Karpas-422 (cell line): ENCODE results near the gene MYO19. TPM values are rescaled to one million over a fixed set of nuclear protein-coding genes. Genes with fewer than 3 reads are reported as not detected.
"Not testable (repeated sequence)": the region's sequence is repeated elsewhere in the genome, so short reads cannot be mapped to it uniquely, and the experiment has no call there.

ENCODE experiments used
- DNase-seq: peaks from one replicate; pipeline ENCODE4 v3.0.0-alpha.2; 2015
- H2AFZ ChIP-seq: fragments of 200-600 bp; sonication (generic); 2 replicates; pipeline ENCODE4 v1.6.1; 2014; ENCODE audit warnings: antibody characterized with exemption, low read length, mixed read lengths
- H3K27ac ChIP-seq: fragments of 200-600 bp; sonication (generic); 2 replicates; pipeline ENCODE4 v1.5.1; 2014; ENCODE audit warnings: mild to moderate bottlenecking, low read length, moderate library complexity
- H3K27me3 ChIP-seq: fragments of 200-600 bp; sonication (generic); 2 replicates; pipeline ENCODE4 v1.6.1; 2014; ENCODE audit warnings: low read length, mixed read lengths
- H3K36me3 ChIP-seq: fragments of 200-600 bp; sonication (generic); 2 replicates; pipeline ENCODE4 v1.6.1; 2014; ENCODE audit warnings: low read length, mixed read lengths; ENCODE audit not compliant: insufficient read depth
- H3K4me1 ChIP-seq: fragments of 200-600 bp; sonication (generic); 2 replicates; pipeline ENCODE4 v1.6.1; 2014; ENCODE audit warnings: mild to moderate bottlenecking, low read length, mixed read lengths
- H3K4me2 ChIP-seq: fragments of 200-600 bp; sonication (generic); 2 replicates; pipeline ENCODE4 v1.6.1; 2014; ENCODE audit warnings: low read length, low read depth, mild to moderate bottlenecking; ENCODE audit not compliant: poor library complexity, severe bottlenecking
- H3K4me3 ChIP-seq: fragments of 200-600 bp; sonication (generic); 2 replicates; pipeline ENCODE4 v1.5.1; 2014; ENCODE audit warnings: mild to moderate bottlenecking, antibody characterized with exemption, low read length, mixed read lengths
- H3K79me2 ChIP-seq: fragments of 200-600 bp; sonication (generic); 2 replicates; pipeline ENCODE4 v1.6.1; 2014; ENCODE audit warnings: mild to moderate bottlenecking, low read length, mixed read lengths
- H3K9ac ChIP-seq: fragments of 200-600 bp; sonication (generic); 2 replicates; pipeline ENCODE4 v1.6.0; 2014; ENCODE audit warnings: low read length
- H3K9me2 ChIP-seq: fragments of 200-600 bp; sonication (generic), shearing (Covaris generic); replicated peaks from 2 replicates; pipeline ENCODE4 v1.6.0; 2014; ENCODE audit warnings: mild to moderate bottlenecking, low read length, moderate library complexity; ENCODE audit not compliant: insufficient read depth
- H3K9me3 ChIP-seq: fragments of 300-700, 200-600 bp; sonication (generic); 2 replicates; pipeline ENCODE4 v1.6.1; 2014; ENCODE audit warnings: low read length, mixed read lengths
- H4K20me1 ChIP-seq: fragments of 200-600 bp; sonication (generic); 2 replicates; pipeline ENCODE4 v1.6.1; 2014; ENCODE audit warnings: mild to moderate bottlenecking, antibody characterized with exemption, low read length, low read depth; ENCODE audit not compliant: insufficient read depth
- total RNA-seq: library from RNA; depleted of rRNA; stranded (reverse); fragments of >200 nt; shearing (Covaris generic); gene quantifications from 2 replicates; pipeline ENCODE4 v1.2.3, GENCODE V29; 2014; ENCODE audit warnings: low replicate concordance

The MYO19 gene
- total RNA-seq, 1 experiment from 2014 or later: 50.6 TPM

GRCh38 chr17:36461330-36462110 is 73.1 kb downstream of the MYO19 start:
- no peak overlapping the region for H3K4me3 ChIP-seq
- no peaks in the 10 kb centered on the region for H3K9me2 ChIP-seq
- no peaks in the 10 kb centered on the region for H3K9me3 ChIP-seq
- H3K9ac ChIP-seq: no peak overlapping the region
- no peaks in the 10 kb centered on the region for H3K4me1 ChIP-seq
- no peak overlapping the region for H3K4me2 ChIP-seq
- no peak overlapping the region for H2AFZ ChIP-seq
- DNase-seq: no peak
- H4K20me1 ChIP-seq: no peaks in the 10 kb centered on the region
- no peaks in the 10 kb centered on the region for H3K27me3 ChIP-seq
- H3K79me2 ChIP-seq: no peaks in the 10 kb centered on the region
- H3K36me3 ChIP-seq: no peaks in the 10 kb centered on the region
- H3K27ac ChIP-seq: no peak overlapping the region

GRCh38 chr17:36460265-36460937 is 74.3 kb downstream of the MYO19 start:
- Histone ChIP-seq H3K27me3 (no peaks in the 10 kb centered on the region), H3K4me3 (no peak overlapping the region), H4K20me1 (no peaks in the 10 kb centered on the region), H3K9me2 (no peaks in the 10 kb centered on the region), H3K36me3 (no peaks in the 10 kb centered on the region), H3K4me1 (no peaks in the 10 kb centered on the region), H3K4me2 (no peak overlapping the region), H3K9ac (no peak overlapping the region), H2AFZ (no peak overlapping the region), H3K79me2 (no peaks in the 10 kb centered on the region), H3K9me3 (no peaks in the 10 kb centered on the region), H3K27ac (no peak overlapping the region)
- DNase-seq: no peak

- no peaks in the 10 kb centered on the region for H3K9me3 ChIP-seq
These were observed 75.1 kb downstream of the MYO19 start for GRCh38 chr17:36459601-36460000.

GRCh38 chr17:36459045-36459444 is 75.6 kb downstream of the MYO19 start:
- Histone ChIP-seq H3K27ac (no peak overlapping the region), H3K79me2 (no peaks in the 10 kb centered on the region), H3K4me3 (no peak overlapping the region), H3K9me3 (no peaks in the 10 kb centered on the region), H3K4me1 (no peaks in the 10 kb centered on the region), H3K36me3 (no peaks in the 10 kb centered on the region), H3K27me3 (no peaks in the 10 kb centered on the region), H2AFZ (no peak overlapping the region), H4K20me1 (no peaks in the 10 kb centered on the region), H3K9me2 (no peaks in the 10 kb centered on the region), H3K9ac (no peak overlapping the region), H3K4me2 (no peak overlapping the region)
- no peak for DNase-seq

More at GRCh38 chr17:36459601-36460000, 75.1 kb downstream of the MYO19 start:
- Histone ChIP-seq H3K4me3 (no peak overlapping the region), H3K27ac (no peak overlapping the region), H3K79me2 (no peaks in the 10 kb centered on the region), H2AFZ (no peak overlapping the region), H3K4me1 (no peaks in the 10 kb centered on the region), H3K36me3 (no peaks in the 10 kb centered on the region), H4K20me1 (no peaks in the 10 kb centered on the region), H3K27me3 (no peaks in the 10 kb centered on the region), H3K9ac (no peak overlapping the region), H3K9me2 (no peaks in the 10 kb centered on the region), H3K4me2 (no peak overlapping the region)
- no peak for DNase-seq

GRCh38 chr17:36457701-36458100 is 77.0 kb downstream of the MYO19 start:
- H3K4me1 ChIP-seq, H2AFZ ChIP-seq, H3K27ac ChIP-seq, H3K9ac ChIP-seq, H3K79me2 ChIP-seq, H3K27me3 ChIP-seq, H3K4me3 ChIP-seq, DNase-seq, H3K4me2 ChIP-seq, H3K36me3 ChIP-seq, H4K20me1 ChIP-seq, H3K9me3 ChIP-seq, H3K9me2 ChIP-seq: not testable (repeated sequence)

GRCh38 chr17:36452888-36453287 is 81.8 kb downstream of the MYO19 start:
- not testable (repeated sequence) for H3K9me3 ChIP-seq, H3K9ac ChIP-seq, H3K27me3 ChIP-seq, H3K79me2 ChIP-seq, H4K20me1 ChIP-seq, H3K4me2 ChIP-seq, H3K27ac ChIP-seq, H3K9me2 ChIP-seq, H3K4me1 ChIP-seq, DNase-seq, H3K4me3 ChIP-seq, H3K36me3 ChIP-seq, H2AFZ ChIP-seq

- H3K4me3 ChIP-seq, H3K4me1 ChIP-seq, H3K27me3 ChIP-seq, H3K9me2 ChIP-seq, H3K36me3 ChIP-seq, H3K4me2 ChIP-seq, H4K20me1 ChIP-seq, H2AFZ ChIP-seq, H3K9me3 ChIP-seq, H3K79me2 ChIP-seq, H3K27ac ChIP-seq, H3K9ac ChIP-seq, DNase-seq: not testable (repeated sequence)
These were observed 84.7 kb downstream of the MYO19 start for GRCh38 chr17:36449997-36450396.
